Erythroblast (primary cell): ENCODE data around the gene ELAVL1.
A peak's percentile ranks its signal among the peaks of the same experiment; 100 is the strongest.

Experiments used
- GATA1 ChIP-seq: IDR thresholded peaks from 2 replicates; pipeline ENCODE4 v1.6.1; 2011; ENCODE audit warnings: low read depth, mild to moderate bottlenecking, control low read depth, low read length, moderate library complexity
- POLR2A ChIP-seq: IDR thresholded peaks from 2 replicates; pipeline ENCODE4 v1.6.1; 2011; ENCODE audit warnings: mild to moderate bottlenecking, low read length

- peak; percentile 92 for TF ChIP-seq POLR2A
- TF ChIP-seq GATA1 = no peak
These were observed 61.8 kb downstream of the ELAVL1 start, which contains the start of gene TIMM44 for GRCh38 chr19:7943444-7944176.
